ENCODE data around the gene CDH23. TPM values are rescaled to one million over a fixed set of nuclear protein-coding genes. Genes with fewer than 3 reads are reported as not detected.

Gene CDH23
- polyA plus RNA-seq, 2 of the 4 experiments (the other 2 are of a cell fraction): 1.1 to 2.3 TPM

DNA sequence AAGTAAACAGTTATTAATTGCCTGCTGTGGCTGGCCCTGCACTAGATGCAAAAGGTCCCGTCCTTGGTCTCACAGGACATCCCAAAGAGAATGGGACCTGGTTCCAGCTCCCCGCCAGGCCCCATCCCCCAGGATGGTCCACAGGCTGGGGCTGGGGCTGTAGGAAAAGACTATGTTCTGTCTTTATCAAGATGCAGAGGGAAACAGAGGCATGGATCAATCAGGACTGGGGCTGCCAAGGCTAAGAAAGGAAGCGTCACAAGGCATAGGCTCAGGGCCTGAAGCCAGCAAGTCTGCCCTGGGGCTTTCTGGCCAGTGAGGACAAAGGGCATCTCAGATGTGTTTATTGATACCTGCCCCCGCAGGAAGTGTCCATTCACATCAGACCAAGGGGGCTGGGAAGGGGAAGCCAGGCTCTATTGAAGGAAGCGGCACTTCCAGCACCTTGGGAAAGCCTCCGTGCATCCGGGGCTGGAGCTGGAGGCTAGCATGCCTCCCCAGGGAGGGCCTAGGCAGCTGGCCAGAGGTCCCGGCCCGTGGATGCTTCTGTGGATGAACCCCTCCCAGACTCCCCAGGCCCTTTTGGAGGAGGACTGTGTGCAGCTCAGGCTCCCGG, 370.8 kb downstream of the CDH23 start:
- WGBS (ENCODE audit: missing lambda C conversion rate): 2% methylated on average over 9 of the region's 10 CpGs
- DNase-seq (ENCODE audit: low read depth in 1 of 2, low spot score in 1 of 2) (peak; percentile 32 to 86), ATAC-seq (peak; percentile 37 to 54), FAIRE-seq (no peak)
- TF ChIP-seq JUN (IDR thresholded peaks at IDR 0.05) (no peak), ZFP36 (IDR thresholded peaks at IDR 0.05; ENCODE audit: borderline replicate concordance, partially characterized antibody) (no peak), CBX8 (IDR thresholded peaks at IDR 0.05) (no peak), FOXS1 (CRISPR knock-in tag; IDR thresholded peaks at IDR 0.05) (no peak), EHF (CRISPR knock-in tag; IDR thresholded peaks at IDR 0.05) (0 out of 2 replicates have a peak, but pooled peaks have one; percentile 48), HOXB13 (CRISPR knock-in tag; IDR thresholded peaks at IDR 0.05; ENCODE audit: low read depth) (peak; percentile 84), HOXB5 (CRISPR knock-in tag; IDR thresholded peaks at IDR 0.05) (peak; percentile 98), ZC3H11A (IDR thresholded peaks at IDR 0.05) (no peak), CHD2 (IDR thresholded peaks at IDR 0.05; ENCODE audit: low read length, partially characterized antibody) (no peak), MAZ (IDR thresholded peaks at IDR 0.05; ENCODE audit: borderline replicate concordance, low read depth, low read length) (no peak), MAFK (IDR thresholded peaks at IDR 0.05; ENCODE audit: partially characterized antibody) (peak; percentile 20), HEYL (CRISPR knock-in tag; IDR thresholded peaks at IDR 0.05) (no peak), HDAC2 (IDR thresholded peaks at IDR 0.05) (no peak), EHMT2 (IDR thresholded peaks at IDR 0.05; ENCODE audit: low read depth) (no peak), ZNF302 (CRISPR knock-in tag; IDR thresholded peaks at IDR 0.05) (peak; percentile 60; the same call in 1 of the 2 replicates), TP53 (CRISPR knock-in tag; IDR thresholded peaks at IDR 0.05) (no peak), SMC3 (IDR thresholded peaks at IDR 0.05) (no peak), CBX2 (IDR thresholded peaks at IDR 0.05; ENCODE audit: borderline replicate concordance, low read depth) (no peak), NFE2L2 (conservative IDR thresholded peaks at IDR 0.05; ENCODE audit: low read length) (no peak), ESRRA (IDR thresholded peaks at IDR 0.05; ENCODE audit: borderline replicate concordance, low read length) (no peak; the same call in 1 of the 2 replicates)
- TF ChIP-seq, protein P1, sequence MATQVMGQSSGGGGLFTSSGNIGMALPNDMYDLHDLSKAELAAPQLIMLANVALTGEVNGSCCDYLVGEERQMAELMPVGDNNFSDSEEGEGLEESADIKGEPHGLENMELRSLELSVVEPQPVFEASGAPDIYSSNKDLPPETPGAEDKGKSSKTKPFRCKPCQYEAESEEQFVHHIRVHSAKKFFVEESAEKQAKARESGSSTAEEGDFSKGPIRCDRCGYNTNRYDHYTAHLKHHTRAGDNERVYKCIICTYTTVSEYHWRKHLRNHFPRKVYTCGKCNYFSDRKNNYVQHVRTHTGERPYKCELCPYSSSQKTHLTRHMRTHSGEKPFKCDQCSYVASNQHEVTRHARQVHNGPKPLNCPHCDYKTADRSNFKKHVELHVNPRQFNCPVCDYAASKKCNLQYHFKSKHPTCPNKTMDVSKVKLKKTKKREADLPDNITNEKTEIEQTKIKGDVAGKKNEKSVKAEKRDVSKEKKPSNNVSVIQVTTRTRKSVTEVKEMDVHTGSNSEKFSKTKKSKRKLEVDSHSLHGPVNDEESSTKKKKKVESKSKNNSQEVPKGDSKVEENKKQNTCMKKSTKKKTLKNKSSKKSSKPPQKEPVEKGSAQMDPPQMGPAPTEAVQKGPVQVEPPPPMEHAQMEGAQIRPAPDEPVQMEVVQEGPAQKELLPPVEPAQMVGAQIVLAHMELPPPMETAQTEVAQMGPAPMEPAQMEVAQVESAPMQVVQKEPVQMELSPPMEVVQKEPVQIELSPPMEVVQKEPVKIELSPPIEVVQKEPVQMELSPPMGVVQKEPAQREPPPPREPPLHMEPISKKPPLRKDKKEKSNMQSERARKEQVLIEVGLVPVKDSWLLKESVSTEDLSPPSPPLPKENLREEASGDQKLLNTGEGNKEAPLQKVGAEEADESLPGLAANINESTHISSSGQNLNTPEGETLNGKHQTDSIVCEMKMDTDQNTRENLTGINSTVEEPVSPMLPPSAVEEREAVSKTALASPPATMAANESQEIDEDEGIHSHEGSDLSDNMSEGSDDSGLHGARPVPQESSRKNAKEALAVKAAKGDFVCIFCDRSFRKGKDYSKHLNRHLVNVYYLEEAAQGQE (IDR thresholded peaks at IDR 0.05): no peak
- TF ChIP-seq, protein P2, sequence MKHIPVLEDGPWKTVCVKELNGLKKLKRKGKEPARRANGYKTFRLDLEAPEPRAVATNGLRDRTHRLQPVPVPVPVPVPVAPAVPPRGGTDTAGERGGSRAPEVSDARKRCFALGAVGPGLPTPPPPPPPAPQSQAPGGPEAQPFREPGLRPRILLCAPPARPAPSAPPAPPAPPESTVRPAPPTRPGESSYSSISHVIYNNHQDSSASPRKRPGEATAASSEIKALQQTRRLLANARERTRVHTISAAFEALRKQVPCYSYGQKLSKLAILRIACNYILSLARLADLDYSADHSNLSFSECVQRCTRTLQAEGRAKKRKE (CRISPR knock-in tag; IDR thresholded peaks at IDR 0.05; ENCODE audit: low read depth): no peak
- TF ChIP-seq, protein P3, sequence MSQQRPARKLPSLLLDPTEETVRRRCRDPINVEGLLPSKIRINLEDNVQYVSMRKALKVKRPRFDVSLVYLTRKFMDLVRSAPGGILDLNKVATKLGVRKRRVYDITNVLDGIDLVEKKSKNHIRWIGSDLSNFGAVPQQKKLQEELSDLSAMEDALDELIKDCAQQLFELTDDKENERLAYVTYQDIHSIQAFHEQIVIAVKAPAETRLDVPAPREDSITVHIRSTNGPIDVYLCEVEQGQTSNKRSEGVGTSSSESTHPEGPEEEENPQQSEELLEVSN (IDR thresholded peaks at IDR 0.05; ENCODE audit: borderline replicate concordance, low read depth): no peak
- H3K4me3 ChIP-seq: no peak overlapping the region
- CTCF ChIA-PET: interaction anchor here (0.9 to 4.7 kb wide), 16 partner anchors 8 to 452 kb away, joined by 3 to 22 read pairs (median 6); partner anchors contain the start of gene SLC29A3
- POLR2A ChIA-PET: interaction anchor here (1.1 to 2.0 kb wide), 7 partner anchors 39 to 909 kb away, joined by 3 to 10 read pairs (median 3); partner anchors contain the start of gene PSAP
- peak overlapping the region; percentile 92 for H3K4me2 ChIP-seq
- no peaks in the 10 kb centered on the region for H3K9me3 ChIP-seq
- H3K27ac ChIP-seq: peak overlapping the region; percentile 98 to 99
- H3K4me1 ChIP-seq: peaks cover 91% of the 10 kb centered on the region

Measured in A549 (cell line).